ENCODE results near the gene PLAC1.

- TF ChIP-seq MYC (CRISPR knock-in tag; IDR thresholded peaks at IDR 0.05; ENCODE audit: borderline replicate concordance) = no peak
- no peak for TF ChIP-seq ESRRA (CRISPR knock-in tag; IDR thresholded peaks at IDR 0.05; ENCODE audit: low read depth)
- no peak for TF ChIP-seq SMARCC2 (IDR thresholded peaks at IDR 0.05)
- TF ChIP-seq THRA (CRISPR knock-in tag; IDR thresholded peaks at IDR 0.05; ENCODE audit: borderline replicate concordance) = no peak
- no peak for TF ChIP-seq ZNF12 (CRISPR knock-in tag; IDR thresholded peaks at IDR 0.05)
- TF ChIP-seq ZNF354B (CRISPR knock-in tag; IDR thresholded peaks at IDR 0.05) = no peak
- no peak for TF ChIP-seq CTCF (CRISPR knock-in tag; IDR thresholded peaks at IDR 0.05)
- TF ChIP-seq FIP1L1 (IDR thresholded peaks at IDR 0.05; ENCODE audit: borderline replicate concordance, insufficient read depth, low read depth, low read length) = no peak
- TF ChIP-seq ZFP37 (CRISPR knock-in tag; IDR thresholded peaks at IDR 0.05; ENCODE audit: borderline replicate concordance) = no peak
- no peak for TF ChIP-seq PAWR (CRISPR knock-in tag; IDR thresholded peaks at IDR 0.05; ENCODE audit: borderline replicate concordance)
- TF ChIP-seq SIX4 (CRISPR knock-in tag; IDR thresholded peaks at IDR 0.05) = no peak
- no peak for TF ChIP-seq BRCA1 (CRISPR knock-in tag; IDR thresholded peaks at IDR 0.05)
- TF ChIP-seq ZNF670 (CRISPR knock-in tag; IDR thresholded peaks at IDR 0.05; ENCODE audit: borderline replicate concordance) = no peak
- TF ChIP-seq HNRNPUL1 (IDR thresholded peaks at IDR 0.05; ENCODE audit: low read depth, low read length) = no peak
These were observed 53.5 kb downstream of the PLAC1 start for GRCh38 chrX:134604701-134605311.

Data from HepG2 (cell line).